ENCODE measurements around the gene SEC31B.

Gene SEC31B

GRCh38 chr10:100438674-100439315, 80.9 kb downstream of the SEC31B start:
- TF ChIP-seq EP300 (IDR thresholded peaks at IDR 0.05; ENCODE audit: borderline replicate concordance) (no peak), RAD21 (IDR thresholded peaks at IDR 0.05; ENCODE audit: low read depth) (no peak), EGR1 (IDR thresholded peaks at IDR 0.05) (no peak), FOXM1 (IDR thresholded peaks at IDR 0.05; ENCODE audit: borderline replicate concordance, low read depth) (no peak), CEBPB (IDR thresholded peaks at IDR 0.05) (no peak), REST (IDR thresholded peaks at IDR 0.05; ENCODE audit: low read depth) (no peak), YY1 (IDR thresholded peaks at IDR 0.05; ENCODE audit: low read depth) (no peak), MAX (IDR thresholded peaks at IDR 0.05) (no peak)

Measured in Ishikawa (cell line).